IMR-90 (cell line): ENCODE measurements around the gene OR52B2. TPM values are rescaled to one million over a fixed set of nuclear protein-coding genes. Genes with fewer than 3 reads are reported as not detected.

Experiments
- ATAC-seq: fragments of 200-7000 bp; cut with Tn5 transposase; 2 replicates; pipeline ENCODE4 v1.9.1; 2020; ENCODE audit warnings: low read depth, mild to moderate bottlenecking, moderate library complexity
- BruUV-seq: library from RNA; stranded (reverse); fragments of 400-500 nt; replicated peaks from 2 replicates; lab custom pipeline; 2021; lab: Mats Ljungman, UMichigan
- CTCF ChIA-PET: fragments of 300-600 bp; formaldehyde crosslinking; extraction: SDS; loops from one replicate; lab custom pipeline; 2021; ENCODE audit warnings: antibody characterized with exemption; lab: Yijun Ruan, JAX
- POLR2A ChIA-PET: fragments of 300-600 bp; sonication (Branson Sonifier 250); formaldehyde crosslinking; loops from one replicate; lab custom pipeline; 2022; ENCODE audit warnings: antibody characterized with exemption; ENCODE audit not compliant: unreplicated experiment; lab: Charles Lee
- DNase-seq: peaks from one replicate; pipeline ENCODE4 v3.0.0; 2013
- H2AFZ ChIP-seq: replicated peaks from 2 replicates; pipeline ENCODE3; 2013; ENCODE audit warnings: low read length, mild to moderate bottlenecking; ENCODE audit not compliant: poor library complexity
- H2AK5ac ChIP-seq: 2 replicates; pipeline ENCODE4 v1.6.1; 2013; ENCODE audit warnings: low read depth, low read length, inconsistent platforms
- H2AK9ac ChIP-seq: replicated peaks from 2 replicates; pipeline ENCODE3; 2013; ENCODE audit warnings: mild to moderate bottlenecking, low read depth, low read length, moderate library complexity; ENCODE audit not compliant: poor library complexity
- H2BK120ac ChIP-seq: 2 replicates; pipeline ENCODE4 v1.6.1; 2013; ENCODE audit warnings: low read depth, low read length, inconsistent platforms
- H2BK15ac ChIP-seq: 3 replicates; pipeline ENCODE4 v1.6.1; 2013; ENCODE audit warnings: low read depth, low read length, inconsistent platforms
- H2BK20ac ChIP-seq: 2 replicates; pipeline ENCODE4 v1.6.1; 2013; ENCODE audit warnings: low read depth, mild to moderate bottlenecking, inconsistent platforms, low read length, moderate library complexity
- H2BK5ac ChIP-seq: 2 replicates; pipeline ENCODE4 v1.6.1; 2013; ENCODE audit warnings: mild to moderate bottlenecking, low read depth, low read length, inconsistent platforms; ENCODE audit not compliant: poor library complexity, severe bottlenecking
- H3K14ac ChIP-seq: replicated peaks from 2 replicates; pipeline ENCODE4 v1.6.1; 2013; ENCODE audit warnings: low read depth, low read length, inconsistent platforms
- H3K18ac ChIP-seq: 2 replicates; pipeline ENCODE4 v1.6.1; 2013; ENCODE audit warnings: low read depth, low read length, control low read depth
- H3K23ac ChIP-seq: 2 replicates; pipeline ENCODE4 v1.6.1; 2013; ENCODE audit warnings: low read depth, low read length, inconsistent platforms
- H3K27ac ChIP-seq: 2 replicates; pipeline ENCODE4 v1.5.1; 2013; ENCODE audit warnings: mild to moderate bottlenecking, control low read depth, low read length; ENCODE audit not compliant: insufficient read depth
- H3K27me3 ChIP-seq: 2 replicates; pipeline ENCODE4 v1.6.1; 2013; ENCODE audit warnings: low read length; ENCODE audit not compliant: control insufficient read depth, insufficient read depth
- H3K36me3 ChIP-seq: 2 replicates; pipeline ENCODE4 v1.6.1; 2013; ENCODE audit warnings: low read length, mixed read lengths; ENCODE audit not compliant: control insufficient read depth, insufficient read depth
- H3K4ac ChIP-seq: 2 replicates; pipeline ENCODE4 v1.6.1; 2013; ENCODE audit warnings: low read depth, low read length, inconsistent platforms
- H3K4me1 ChIP-seq: 2 replicates; pipeline ENCODE4 v1.6.1; 2013; ENCODE audit warnings: low read length, mixed read lengths; ENCODE audit not compliant: control insufficient read depth, insufficient read depth
- H3K4me2 ChIP-seq: 2 replicates; pipeline ENCODE4 v1.6.1; 2013; ENCODE audit warnings: low read depth, mild to moderate bottlenecking, control low read depth, low read length, moderate library complexity
- H3K4me3 ChIP-seq: 2 replicates; pipeline ENCODE4 v1.5.1; 2013; ENCODE audit warnings: low read depth, mild to moderate bottlenecking, control low read depth, low read length, moderate library complexity; ENCODE audit not compliant: insufficient read depth
- H3K56ac ChIP-seq: 2 replicates; pipeline ENCODE4 v1.6.1; 2013; ENCODE audit warnings: low read length, inconsistent platforms; ENCODE audit not compliant: insufficient read depth; ENCODE audit errors: extremely low read depth
- H3K79me1 ChIP-seq, 2 experiments: 2 replicates each; pipeline ENCODE4 v1.6.1; 2013; ENCODE audit warnings: low read length in 2 of 2, inconsistent platforms in 1 of 2, low read depth in 1 of 2
- H3K9ac ChIP-seq: 2 replicates; pipeline ENCODE4 v1.6.1; 2013; ENCODE audit warnings: low read depth, low read length, control low read depth
- H3K9me1 ChIP-seq: 2 replicates; pipeline ENCODE4 v1.6.1; 2013; ENCODE audit warnings: low read length, inconsistent platforms; ENCODE audit not compliant: insufficient read depth
- H3K9me3 ChIP-seq: 2 replicates; pipeline ENCODE4 v1.6.1; 2013; ENCODE audit warnings: low read length; ENCODE audit not compliant: control insufficient read depth, insufficient read depth
- H4K20me1 ChIP-seq: 2 replicates; pipeline ENCODE4 v1.6.1; 2013; ENCODE audit warnings: low read length, inconsistent platforms; ENCODE audit not compliant: insufficient read depth
- H4K5ac ChIP-seq: 2 replicates; pipeline ENCODE4 v1.6.1; 2013; ENCODE audit warnings: mild to moderate bottlenecking, low read depth, low read length, control low read depth
- H4K8ac ChIP-seq, 2 experiments: 2 replicates each; pipeline ENCODE4 v1.6.1; 2013; ENCODE audit warnings: low read depth in 2 of 2, low read length in 2 of 2, control low read depth in 1 of 2, inconsistent platforms in 1 of 2
- H4K91ac ChIP-seq: 2 replicates; pipeline ENCODE4 v1.6.1; 2013; ENCODE audit warnings: low read depth, low read length, inconsistent platforms; ENCODE audit not compliant: insufficient read depth
- BHLHE40 ChIP-seq: fragments of 150-350 bp; IDR thresholded peaks from 2 replicates; pipeline ENCODE4 v1.6.1; 2016; ENCODE audit warnings: mild to moderate bottlenecking, low read depth, low read length
- CEBPB ChIP-seq: IDR thresholded peaks from 2 replicates; pipeline ENCODE4 v1.6.1; 2012; ENCODE audit warnings: low read depth, low read length, improper control_type of control experiment
- CHD1 ChIP-seq: IDR thresholded peaks from 2 replicates; pipeline ENCODE4 v1.6.1; 2012; ENCODE audit warnings: low read depth, low read length, improper control_type of control experiment
- CTCF ChIP-seq: conservative IDR thresholded peaks from 2 replicates; pipeline ENCODE4 v1.5.1; 2012; ENCODE audit warnings: mild to moderate bottlenecking, low read depth, low read length, improper control_type of control experiment
- ELK1 ChIP-seq: fragments of 150-350 bp; IDR thresholded peaks from 2 replicates; pipeline ENCODE4 v1.6.1; 2016; ENCODE audit warnings: low read depth, mild to moderate bottlenecking, low read length, moderate library complexity, borderline replicate concordance
- FOS ChIP-seq: fragments of 150-350 bp; IDR thresholded peaks from 2 replicates; pipeline ENCODE4 v1.6.1; 2016; ENCODE audit warnings: low read depth, low read length
- MAFK ChIP-seq: IDR thresholded peaks from 2 replicates; pipeline ENCODE4 v1.6.1; 2012; ENCODE audit warnings: low read depth, low read length, improper control_type of control experiment
- MAZ ChIP-seq: IDR thresholded peaks from 2 replicates; pipeline ENCODE4 v1.6.1; 2012; ENCODE audit warnings: low read depth, mild to moderate bottlenecking, low read length, improper control_type of control experiment, moderate library complexity, borderline replicate concordance
- MXI1 ChIP-seq: IDR thresholded peaks from 2 replicates; pipeline ENCODE4 v1.6.1; 2012; ENCODE audit warnings: low read depth, mild to moderate bottlenecking, low read length, moderate library complexity, borderline replicate concordance
- NFE2L2 ChIP-seq: fragments of 150-350 bp; IDR thresholded peaks from 2 replicates; pipeline ENCODE4 v1.6.1; 2016; ENCODE audit warnings: low read depth, mild to moderate bottlenecking, low read length
- POLR2A ChIP-seq: IDR thresholded peaks from 2 replicates; pipeline ENCODE4 v1.6.1; 2012; ENCODE audit warnings: mild to moderate bottlenecking, low read depth, low read length
- RAD21 ChIP-seq: IDR thresholded peaks from 2 replicates; pipeline ENCODE4 v1.6.1; 2012; ENCODE audit warnings: low read length, improper control_type of control experiment
- SMC3 ChIP-seq: fragments of 150-350 bp; IDR thresholded peaks from 2 replicates; pipeline ENCODE4 v1.6.1; 2016; ENCODE audit warnings: low read depth, mild to moderate bottlenecking, antibody characterized with exemption, low read length, moderate library complexity
- USF2 ChIP-seq: fragments of 150-350 bp; IDR thresholded peaks from 2 replicates; pipeline ENCODE4 v1.6.1; 2017; ENCODE audit warnings: mild to moderate bottlenecking, antibody characterized with exemption, low read length, low read depth
- dilution Hi-C: fragments of 300-500 bp; cut with HindIII; formaldehyde crosslinking; loops from one replicate; pipeline ENCODE4 v1.14.3; 2018; ENCODE audit warnings: low sequenced_read_pairs; ENCODE audit not compliant: unreplicated experiment
- in situ Hi-C: fragments of 300-500 bp; cut with MboI; formaldehyde crosslinking; loops from 3 replicates; pipeline ENCODE4 v1.14.3; 2019; ENCODE audit warnings: low sequenced_read_pairs, inconsistent platforms, mixed read lengths
- intact Hi-C: fragments of 100-400 bp; cut with micrococcal nuclease; formaldehyde crosslinking; loops from 2 replicates; pipeline ENCODE4 v1.10.0; 2022
- polyA plus RNA-seq, 3 experiments: library from polyadenylated mRNA; depleted of rRNA; stranded (reverse); fragments of >200 nt; gene quantifications; 2 replicates each; pipeline ENCODE4 v1.2.3, GENCODE V29; 2012; ENCODE audit warnings: low replicate concordance in 1 of 3
- total RNA-seq: library from RNA; depleted of rRNA; stranded (reverse); fragments of >200 nt; gene quantifications from 2 replicates; pipeline ENCODE4 v1.2.3, GENCODE V29; 2012

OR52B2 gene
- total and polyA plus RNA-seq, 2 of the 4 experiments (the other 2 are of a cell fraction) = not detected

GRCh38 chr11:6191742-6192141, 21.6 kb upstream of the OR52B2 start:
- in situ Hi-C loops = no loop called here
- Histone ChIP-seq H3K9ac (no peak overlapping the region), H2AFZ (no peak overlapping the region), H2AK5ac (no peak overlapping the region), H3K27ac (no peak overlapping the region), H3K4me3 (no peak overlapping the region), H3K14ac (no peak overlapping the region), H3K9me3 (no peaks in the 10 kb centered on the region), H2BK5ac (no peak overlapping the region), H3K79me1 (no peaks in the 10 kb centered on the region), H3K4me2 (no peak overlapping the region), H3K18ac (no peak overlapping the region), H4K8ac (no peak overlapping the region), H2BK120ac (no peak overlapping the region), H3K27me3 (peaks cover 1% of the 10 kb centered on the region; the same call in 1 of the 2 replicates), H3K9me1 (no peaks in the 10 kb centered on the region), H4K91ac (no peak overlapping the region), H3K56ac (no peak overlapping the region), H4K5ac (no peak overlapping the region), H3K4me1 (no peaks in the 10 kb centered on the region), H4K20me1 (no peaks in the 10 kb centered on the region), H2AK9ac (no peak overlapping the region), H2BK20ac (no peak overlapping the region), H3K4ac (no peak overlapping the region), H3K36me3 (no peaks in the 10 kb centered on the region), H2BK15ac (no peak overlapping the region), H3K23ac (no peak overlapping the region)
- TF ChIP-seq CTCF = no peak
- TF ChIP-seq MAFK = no peak
- TF ChIP-seq CEBPB = no peak
- TF ChIP-seq SMC3 = no peak
- no peak for TF ChIP-seq MXI1
- no peak for TF ChIP-seq NFE2L2
- TF ChIP-seq BHLHE40 = no peak
- TF ChIP-seq FOS = no peak
- TF ChIP-seq MAZ = no peak
- no peak for TF ChIP-seq POLR2A
- TF ChIP-seq ELK1 = no peak
- no peak for TF ChIP-seq CHD1
- TF ChIP-seq USF2 = no peak
- no peak for TF ChIP-seq RAD21
- no peak for ATAC-seq
- CTCF ChIA-PET = no interaction called here
- dilution Hi-C loops = no loop called here
- intact Hi-C loops = no loop called here
- POLR2A ChIA-PET = no interaction called here
- DNase-seq = no peak
- no TSS peak for BruUV-seq
